MV-4-11 (cell line): ENCODE data around the gene PKNOX2.

ENCODE experiments used
- DNase-seq: peaks from one replicate; lab custom pipeline; 2025; lab: John Stamatoyannopoulos, UW

PKNOX2 gene

GRCh38 chr11:125164422-125165110 lies at the start of gene PKNOX2:
Gene PKNOX2 (plus strand): TSS chr11:125164751. CDS start chr11:125351306, 186,555 bp downstream.
- DNase-seq, result no peak

GRCh38 chr11:125117429-125117828 lies 47.1 kb upstream of the PKNOX2 start:
- no peak for DNase-seq

GRCh38 chr11:125123194-125123946 lies 41.2 kb upstream of the PKNOX2 start:
- DNase-seq, result no peak

- DNase-seq, result peak; percentile 81
Measured at GRCh38 chr11:125123947-125124617, 40.5 kb upstream of the PKNOX2 start.

GRCh38 chr11:125124618-125124992 lies 39.9 kb upstream of the PKNOX2 start:
- DNase-seq, result peak; percentile 39

- DNase-seq, result no peak
Measured at GRCh38 chr11:125128450-125128849, 36.1 kb upstream of the PKNOX2 start.

- DNase-seq, result no peak
Measured at GRCh38 chr11:125129316-125129993, 35.1 kb upstream of the PKNOX2 start.

GRCh38 chr11:125132071-125132470 lies 32.5 kb upstream of the PKNOX2 start:
- DNase-seq, result no peak

GRCh38 chr11:125132596-125132995 lies 32.0 kb upstream of the PKNOX2 start:
- DNase-seq, result no peak

- peak; percentile 12 for DNase-seq
Measured at GRCh38 chr11:125136001-125136400, 28.6 kb upstream of the PKNOX2 start.

- DNase-seq, result no peak
Measured at GRCh38 chr11:125138966-125139365, 25.6 kb upstream of the PKNOX2 start.

- DNase-seq, result no peak
Measured at GRCh38 chr11:125139778-125140177, 24.8 kb upstream of the PKNOX2 start.

- DNase-seq, result no peak
Measured at GRCh38 chr11:125140233-125140632, 24.3 kb upstream of the PKNOX2 start.

GRCh38 chr11:125141178-125141577 lies 23.4 kb upstream of the PKNOX2 start:
- DNase-seq, result no peak

- no peak for DNase-seq
Measured at GRCh38 chr11:125141686-125142535, 22.6 kb upstream of the PKNOX2 start.

GRCh38 chr11:125146232-125146631 lies 18.3 kb upstream of the PKNOX2 start:
- no peak for DNase-seq

GRCh38 chr11:125147280-125147679 lies 17.3 kb upstream of the PKNOX2 start:
- no peak for DNase-seq

GRCh38 chr11:125148011-125148410 lies 16.5 kb upstream of the PKNOX2 start:
- no peak for DNase-seq

GRCh38 chr11:125148743-125149142 lies 15.8 kb upstream of the PKNOX2 start:
- no peak for DNase-seq

- no peak for DNase-seq
Measured at GRCh38 chr11:125153837-125154236, 10.7 kb upstream of the PKNOX2 start.

GRCh38 chr11:125154378-125155099 lies 10.0 kb upstream of the PKNOX2 start:
- no peak for DNase-seq
